BE2C (cell line): ENCODE results near the gene LTC4S.
A peak's percentile ranks its signal among the peaks of the same experiment; 100 is the strongest.

Source experiments
- DNase-seq: peaks from one replicate; pipeline ENCODE4 v3.0.0-alpha.2; 2020
- H3K27me3 ChIP-seq: fragments of 250-450 bp; sonication (Bioruptor Pico); 2 replicates; pipeline ENCODE4 v1.5.1; 2020; ENCODE audit warnings: mild to moderate bottlenecking
- H3K36me3 ChIP-seq: fragments of 250-450 bp; sonication (Bioruptor Pico); 2 replicates; pipeline ENCODE4 v1.5.1; 2020; ENCODE audit warnings: mild to moderate bottlenecking
- H3K4me1 ChIP-seq: fragments of 250-450 bp; sonication (Bioruptor Pico); 2 replicates; pipeline ENCODE4 v1.5.1; 2020
- H3K4me3 ChIP-seq: 2 replicates; pipeline ENCODE4 v1.5.1; 2011; ENCODE audit warnings: low read depth, low read length
- H3K9me3 ChIP-seq: fragments of 250-450 bp; sonication (Bioruptor Pico); 2 replicates; pipeline ENCODE4 v1.5.1; 2020
- TF ChIP-seq, protein P1 (sequence below): IDR thresholded peaks from 2 replicates; pipeline ENCODE4 v1.5.1; 2012; ENCODE audit warnings: mild to moderate bottlenecking, low read depth, low read length

The LTC4S gene

DNA sequence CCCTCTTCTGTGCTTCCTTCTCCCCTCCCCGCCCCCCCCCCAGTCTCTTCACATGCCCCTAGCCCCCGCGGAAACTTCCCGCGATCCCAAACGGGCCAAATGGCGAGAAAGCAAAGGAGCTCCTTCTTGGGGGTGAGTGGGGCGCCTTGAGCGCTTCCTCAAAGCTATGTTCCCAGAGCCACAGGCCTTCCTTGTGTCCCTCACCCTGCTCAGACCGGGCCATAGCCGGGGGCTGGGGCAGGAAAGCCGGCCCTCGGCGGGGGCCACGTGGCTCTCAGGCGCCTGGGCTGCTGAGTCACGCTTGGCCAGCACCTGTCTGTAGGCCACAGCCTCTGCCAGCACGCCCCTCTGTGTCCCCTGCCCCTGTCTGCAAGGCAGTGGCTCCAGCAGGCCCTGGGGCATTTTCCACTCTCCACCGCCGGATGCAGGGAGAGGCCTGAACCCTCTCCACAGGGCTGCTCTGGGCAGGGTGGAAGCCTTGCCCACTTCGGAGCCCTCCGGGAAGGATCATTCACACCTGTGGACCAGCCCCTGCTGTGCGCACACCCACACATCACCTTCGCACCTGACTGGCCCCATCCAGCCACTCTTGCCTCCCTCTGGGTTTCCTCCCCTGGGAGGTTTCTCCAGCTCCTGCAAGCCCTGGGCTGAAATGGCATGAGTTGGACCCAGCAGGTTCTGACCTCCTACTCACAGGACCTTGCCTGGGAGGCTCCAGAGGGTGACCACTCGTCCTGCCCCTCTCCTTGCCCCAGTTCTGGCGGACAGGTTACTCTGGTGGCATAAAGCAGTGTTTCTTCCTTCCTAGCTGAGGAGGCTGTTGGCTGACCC is 25.7 kb downstream of the LTC4S start:
- Histone ChIP-seq H3K9me3 (no peaks in the 10 kb centered on the region), H3K36me3 (peaks cover 16% of the 10 kb centered on the region), H3K4me3 (peak overlapping the region; percentile 24; the same call in 1 of the 2 replicates), H3K27me3 (no peaks in the 10 kb centered on the region), H3K4me1 (peaks cover 22% of the 10 kb centered on the region)
- DNase-seq, result peak; percentile 91
- TF ChIP-seq, protein P1, sequence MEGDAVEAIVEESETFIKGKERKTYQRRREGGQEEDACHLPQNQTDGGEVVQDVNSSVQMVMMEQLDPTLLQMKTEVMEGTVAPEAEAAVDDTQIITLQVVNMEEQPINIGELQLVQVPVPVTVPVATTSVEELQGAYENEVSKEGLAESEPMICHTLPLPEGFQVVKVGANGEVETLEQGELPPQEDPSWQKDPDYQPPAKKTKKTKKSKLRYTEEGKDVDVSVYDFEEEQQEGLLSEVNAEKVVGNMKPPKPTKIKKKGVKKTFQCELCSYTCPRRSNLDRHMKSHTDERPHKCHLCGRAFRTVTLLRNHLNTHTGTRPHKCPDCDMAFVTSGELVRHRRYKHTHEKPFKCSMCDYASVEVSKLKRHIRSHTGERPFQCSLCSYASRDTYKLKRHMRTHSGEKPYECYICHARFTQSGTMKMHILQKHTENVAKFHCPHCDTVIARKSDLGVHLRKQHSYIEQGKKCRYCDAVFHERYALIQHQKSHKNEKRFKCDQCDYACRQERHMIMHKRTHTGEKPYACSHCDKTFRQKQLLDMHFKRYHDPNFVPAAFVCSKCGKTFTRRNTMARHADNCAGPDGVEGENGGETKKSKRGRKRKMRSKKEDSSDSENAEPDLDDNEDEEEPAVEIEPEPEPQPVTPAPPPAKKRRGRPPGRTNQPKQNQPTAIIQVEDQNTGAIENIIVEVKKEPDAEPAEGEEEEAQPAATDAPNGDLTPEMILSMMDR, result no peak

- TF ChIP-seq, protein P1, result no peak
- Histone ChIP-seq H3K36me3 (peaks cover 22% of the 10 kb centered on the region), H3K4me3 (peak overlapping the region; percentile 89; the same call in 1 of the 2 replicates), H3K9me3 (no peaks in the 10 kb centered on the region), H3K27me3 (no peaks in the 10 kb centered on the region), H3K4me1 (peaks cover 22% of the 10 kb centered on the region)
- no peak for DNase-seq
Measured at GRCh38 chr5:179820127-179820482, 26.3 kb downstream of the LTC4S start.

- TF ChIP-seq, protein P1, result no peak
- Histone ChIP-seq H3K27me3 (no peaks in the 10 kb centered on the region), H3K36me3 (peaks cover 28% of the 10 kb centered on the region), H3K9me3 (no peaks in the 10 kb centered on the region), H3K4me3 (peak within 1 kb of the TSS; percentile 89), H3K4me1 (peaks cover 22% of the 10 kb centered on the region)
- peak; percentile 83 for DNase-seq
Measured at GRCh38 chr5:179820483-179821297, 26.9 kb downstream of the LTC4S start, which contains the start of gene SQSTM1. SQSTM1 (plus strand) TSS chr5:179820905; CDS start chr5:179820937, 32 bp downstream.

DNA sequence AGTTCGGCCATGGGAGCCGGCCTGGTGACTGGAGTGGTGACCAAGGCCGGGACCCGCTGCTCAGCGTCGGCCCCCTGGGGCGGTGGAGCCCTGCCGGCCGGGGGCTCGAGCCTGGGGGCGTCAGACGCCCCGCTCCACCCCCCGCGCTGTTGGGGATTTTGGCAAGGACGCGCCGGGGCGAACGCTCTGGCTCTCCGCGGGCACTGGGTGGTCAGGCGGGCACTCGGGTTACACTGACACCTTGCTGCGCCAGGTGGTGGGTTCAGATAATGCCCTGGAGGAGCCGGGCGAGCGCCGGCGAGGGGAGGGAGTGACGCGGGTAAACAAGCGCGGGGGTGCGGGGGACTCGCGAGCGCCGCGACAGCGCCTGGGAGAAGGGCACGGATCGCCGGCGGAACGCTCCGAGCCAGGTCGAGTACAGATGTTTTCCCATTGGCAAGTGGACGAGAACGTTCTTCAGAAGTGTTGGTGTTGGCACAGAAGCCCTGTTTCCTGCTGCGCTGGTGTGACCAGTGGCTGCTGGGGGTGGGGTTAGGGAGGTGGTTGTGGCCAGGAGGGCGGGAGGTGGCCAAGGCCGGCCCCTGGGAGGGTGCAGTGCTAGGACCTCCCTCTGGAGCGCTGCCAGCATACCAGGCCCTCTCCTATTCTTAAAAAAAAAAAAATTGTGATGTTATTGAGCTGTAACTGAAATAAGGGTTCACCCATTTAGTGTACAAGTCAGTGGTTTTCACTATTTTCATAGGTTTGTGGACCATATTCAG is 27.7 kb downstream of the LTC4S start:
- no peaks in the 10 kb centered on the region for H3K9me3 ChIP-seq
- peak overlapping the region; percentile 89 for H3K4me3 ChIP-seq
- TF ChIP-seq, protein P1, result no peak
- DNase-seq, result peak; percentile 95
- peaks cover 36% of the 10 kb centered on the region for H3K36me3 ChIP-seq
- no peaks in the 10 kb centered on the region for H3K27me3 ChIP-seq
- H3K4me1 ChIP-seq, result peaks cover 22% of the 10 kb centered on the region

- peaks cover 22% of the 10 kb centered on the region for H3K4me1 ChIP-seq
- peaks cover 41% of the 10 kb centered on the region for H3K36me3 ChIP-seq
- TF ChIP-seq, protein P1, result no peak
- H3K9me3 ChIP-seq, result no peaks in the 10 kb centered on the region
- no peak for DNase-seq
- H3K27me3 ChIP-seq, result no peaks in the 10 kb centered on the region
- H3K4me3 ChIP-seq, result peak overlapping the region; percentile 89
Measured at GRCh38 chr5:179822059-179822432, 28.3 kb downstream of the LTC4S start.
